HepG2 (cell line): ENCODE measurements around the gene MRPL18. TPM values are rescaled to one million over a fixed set of nuclear protein-coding genes. Genes with fewer than 3 reads are reported as not detected.

Experiments
- BORCS8-MEF2B ChIP-seq: sonication (generic); formaldehyde crosslinking; IDR thresholded peaks from 2 replicates; pipeline ENCODE4 v1.8.0; 2022; ENCODE audit warnings: mild to moderate bottlenecking, missing genetic modification reagents
- CENPBD1 ChIP-seq: sonication (generic); formaldehyde crosslinking; IDR thresholded peaks from 2 replicates; pipeline ENCODE4 v1.8.0; 2022; ENCODE audit warnings: missing genetic modification reagents, low read depth, mild to moderate bottlenecking, borderline replicate concordance
- HMG20B ChIP-seq: conservative IDR thresholded peaks from 2 replicates; pipeline ENCODE4 v1.6.1; 2016; ENCODE audit warnings: missing genetic modification reagents, missing compliant biosample characterization
- MED13 ChIP-seq: sonication (generic); formaldehyde crosslinking; IDR thresholded peaks from 2 replicates; pipeline ENCODE4 v1.5.0; 2020; ENCODE audit warnings: missing genetic modification reagents
- MED8 ChIP-seq: sonication (generic); formaldehyde crosslinking; IDR thresholded peaks from 2 replicates; pipeline ENCODE4 v1.8.1; 2023; ENCODE audit warnings: mild to moderate bottlenecking, missing genetic modification reagents; ENCODE audit not compliant: insufficient replicate concordance
- PHF21A ChIP-seq: sonication (generic); formaldehyde crosslinking; IDR thresholded peaks from 2 replicates; pipeline ENCODE4 v1.5.0; 2020; ENCODE audit warnings: mild to moderate bottlenecking, missing genetic modification reagents
- PPARG ChIP-seq: conservative IDR thresholded peaks from 2 replicates; pipeline ENCODE4 v1.6.1; 2016; ENCODE audit warnings: missing biosample characterization, missing genetic modification reagents
- RARG ChIP-seq: sonication (generic); formaldehyde crosslinking; IDR thresholded peaks from 2 replicates; pipeline ENCODE4 v1.4.0; 2020; ENCODE audit warnings: low read depth, mild to moderate bottlenecking, missing genetic modification reagents
- SIN3B ChIP-seq: fragments of 150-350 bp; IDR thresholded peaks from 2 replicates; pipeline ENCODE4 v1.6.1; 2014; ENCODE audit warnings: low read length
- TGIF2 ChIP-seq: IDR thresholded peaks from 2 replicates; pipeline ENCODE4 v1.6.1; 2016; ENCODE audit warnings: control low read depth, missing compliant biosample characterization
- ZBTB21 ChIP-seq: sonication (generic); formaldehyde crosslinking; IDR thresholded peaks from 2 replicates; pipeline ENCODE4 v1.4.0; 2020; ENCODE audit warnings: missing genetic modification reagents
- ZFP91 ChIP-seq: sonication (generic); formaldehyde crosslinking; IDR thresholded peaks from 2 replicates; pipeline ENCODE4 v1.9.0; 2022; ENCODE audit warnings: missing genetic modification reagents, mild to moderate bottlenecking, borderline replicate concordance
- ZKSCAN5 ChIP-seq: sonication (generic); formaldehyde crosslinking; IDR thresholded peaks from 2 replicates; pipeline ENCODE4 v1.5.1; 2020; ENCODE audit warnings: mild to moderate bottlenecking, missing genetic modification reagents
- ZMAT5 ChIP-seq: sonication (generic); formaldehyde crosslinking; IDR thresholded peaks from 2 replicates; pipeline ENCODE4 v1.5.0; 2020; ENCODE audit warnings: mild to moderate bottlenecking, low read depth, missing genetic modification reagents, borderline replicate concordance
- ZNF142 ChIP-seq: sonication (generic); formaldehyde crosslinking; IDR thresholded peaks from 2 replicates; pipeline ENCODE4 v1.4.0; 2020; ENCODE audit warnings: missing genetic modification reagents
- ZNF367 ChIP-seq: sonication (generic); formaldehyde crosslinking; IDR thresholded peaks from 2 replicates; pipeline ENCODE4 v1.4.0; 2020; ENCODE audit warnings: missing genetic modification reagents, borderline replicate concordance
- ZNF607 ChIP-seq: sonication (generic); formaldehyde crosslinking; IDR thresholded peaks from 2 replicates; pipeline ENCODE4 v1.5.1; 2020; ENCODE audit warnings: missing genetic modification reagents, mild to moderate bottlenecking, borderline replicate concordance
- ZNF788 ChIP-seq: sonication (generic); formaldehyde crosslinking; IDR thresholded peaks from 2 replicates; pipeline ENCODE4 v1.5.0; 2020; ENCODE audit warnings: mild to moderate bottlenecking, missing genetic modification reagents, borderline replicate concordance
- polyA plus RNA-seq, 8 experiments: library from polyadenylated mRNA; depleted of rRNA in 3 of 8; stranded (reverse) in 7 of 8; unstranded in 1 of 8; fragments of >200 nt; fragmentation: Illumina TruSeq in 4 of 8; extraction: Trizol in 4 of 8; gene quantifications; 2 replicates each; pipeline versions ENCODE4 v1.2.1 to v1.2.3, GENCODE V29; 2011 to 2016; ENCODE audit warnings: low read depth in 4 of 8, missing spikeins in 1 of 8, mixed read lengths in 1 of 8; ENCODE audit not compliant: insufficient read depth in 1 of 8
- total RNA-seq, 5 experiments: library from RNA; depleted of rRNA; stranded (reverse); fragments of >200 nt; fragmentation: Illumina TruSeq; extraction: Trizol; gene quantifications; 2 replicates each; pipeline ENCODE4 v1.2.3, GENCODE V29; 2016; ENCODE audit warnings: low read depth in 1 of 5
- TF ChIP-seq, protein P1 (sequence below): sonication (generic); formaldehyde crosslinking; IDR thresholded peaks from 2 replicates; pipeline ENCODE4 v1.4.0; 2020; ENCODE audit warnings: low read depth, missing genetic modification reagents

The MRPL18 gene
- total and polyA plus RNA-seq, 2 of the 13 experiments (the other 11 are each of a cell fraction or from before 2014, with no cell fraction given): 85.6 to 176 TPM

DNA sequence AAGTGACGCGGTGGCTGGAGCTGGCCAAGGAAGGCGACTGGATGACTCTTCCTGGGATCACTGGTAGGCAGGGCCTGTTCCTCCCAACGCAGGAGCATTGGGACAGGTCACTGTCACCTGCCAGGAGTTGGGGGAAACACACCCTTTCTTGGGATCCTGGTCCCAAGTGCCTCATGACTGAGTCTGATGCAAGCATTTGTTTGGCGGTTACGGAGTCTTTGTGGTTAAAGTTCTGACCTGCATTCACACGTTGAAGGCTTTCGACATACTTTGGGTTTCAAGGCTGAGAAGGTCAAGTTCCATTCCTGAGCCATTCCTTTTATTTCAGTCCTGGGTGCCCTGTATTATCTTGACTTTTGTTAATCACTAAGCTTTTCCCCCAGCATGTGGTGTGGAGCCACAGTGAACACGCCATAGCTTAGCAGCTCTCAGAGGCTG is 15.8 kb downstream of the MRPL18 start (continued):
- no peak for TF ChIP-seq ZNF142
- TF ChIP-seq PPARG (CRISPR knock-in tag): no peak
- TF ChIP-seq ZNF607 (CRISPR knock-in tag): no peak
- TF ChIP-seq ZFP91 (CRISPR knock-in tag): no peak
- no peak for TF ChIP-seq MED13
- no peak for TF ChIP-seq ZKSCAN5 (CRISPR knock-in tag)
- TF ChIP-seq, protein P1, sequence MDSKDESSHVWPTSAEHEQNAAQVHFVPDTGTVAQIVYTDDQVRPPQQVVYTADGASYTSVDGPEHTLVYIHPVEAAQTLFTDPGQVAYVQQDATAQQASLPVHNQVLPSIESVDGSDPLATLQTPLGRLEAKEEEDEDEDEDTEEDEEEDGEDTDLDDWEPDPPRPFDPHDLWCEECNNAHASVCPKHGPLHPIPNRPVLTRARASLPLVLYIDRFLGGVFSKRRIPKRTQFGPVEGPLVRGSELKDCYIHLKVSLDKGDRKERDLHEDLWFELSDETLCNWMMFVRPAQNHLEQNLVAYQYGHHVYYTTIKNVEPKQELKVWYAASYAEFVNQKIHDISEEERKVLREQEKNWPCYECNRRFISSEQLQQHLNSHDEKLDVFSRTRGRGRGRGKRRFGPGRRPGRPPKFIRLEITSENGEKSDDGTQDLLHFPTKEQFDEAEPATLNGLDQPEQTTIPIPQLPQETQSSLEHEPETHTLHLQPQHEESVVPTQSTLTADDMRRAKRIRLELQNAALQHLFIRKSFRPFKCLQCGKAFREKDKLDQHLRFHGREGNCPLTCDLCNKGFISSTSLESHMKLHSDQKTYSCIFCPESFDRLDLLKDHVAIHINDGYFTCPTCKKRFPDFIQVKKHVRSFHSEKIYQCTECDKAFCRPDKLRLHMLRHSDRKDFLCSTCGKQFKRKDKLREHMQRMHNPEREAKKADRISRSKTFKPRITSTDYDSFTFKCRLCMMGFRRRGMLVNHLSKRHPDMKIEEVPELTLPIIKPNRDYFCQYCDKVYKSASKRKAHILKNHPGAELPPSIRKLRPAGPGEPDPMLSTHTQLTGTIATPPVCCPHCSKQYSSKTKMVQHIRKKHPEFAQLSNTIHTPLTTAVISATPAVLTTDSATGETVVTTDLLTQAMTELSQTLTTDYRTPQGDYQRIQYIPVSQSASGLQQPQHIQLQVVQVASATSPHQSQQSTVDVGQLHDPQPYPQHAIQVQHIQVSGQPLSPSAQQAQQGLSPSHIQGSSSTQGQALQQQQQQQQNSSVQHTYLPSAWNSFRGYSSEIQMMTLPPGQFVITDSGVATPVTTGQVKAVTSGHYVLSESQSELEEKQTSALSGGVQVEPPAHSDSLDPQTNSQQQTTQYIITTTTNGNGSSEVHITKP (CRISPR knock-in tag): no peak
- TF ChIP-seq CENPBD1: no peak
- TF ChIP-seq PHF21A (CRISPR knock-in tag): no peak
- TF ChIP-seq ZNF367: no peak
- TF ChIP-seq RARG (CRISPR knock-in tag): no peak
- TF ChIP-seq TGIF2 (CRISPR knock-in tag): no peak
- no peak for TF ChIP-seq SIN3B
- TF ChIP-seq ZMAT5 (CRISPR knock-in tag): no peak
- TF ChIP-seq MED8: no peak
- no peak for TF ChIP-seq ZBTB21
- TF ChIP-seq HMG20B (CRISPR knock-in tag): no peak
- no peak for TF ChIP-seq BORCS8-MEF2B (CRISPR knock-in tag)
- no peak for TF ChIP-seq ZNF788 (CRISPR knock-in tag)
